EH (cell line): ENCODE results near the gene HS3ST4.

Source experiments
- DNase-seq: peaks from one replicate; pipeline ENCODE4 v3.0.0-alpha.2; 2015; ENCODE audit warnings: low read depth

The HS3ST4 gene

GRCh38 chr16:25823891-25824290 lies 132.1 kb downstream of the HS3ST4 start:
- no peak for DNase-seq

GRCh38 chr16:25827709-25828108 lies 135.9 kb downstream of the HS3ST4 start:
- no peak for DNase-seq

DNA sequence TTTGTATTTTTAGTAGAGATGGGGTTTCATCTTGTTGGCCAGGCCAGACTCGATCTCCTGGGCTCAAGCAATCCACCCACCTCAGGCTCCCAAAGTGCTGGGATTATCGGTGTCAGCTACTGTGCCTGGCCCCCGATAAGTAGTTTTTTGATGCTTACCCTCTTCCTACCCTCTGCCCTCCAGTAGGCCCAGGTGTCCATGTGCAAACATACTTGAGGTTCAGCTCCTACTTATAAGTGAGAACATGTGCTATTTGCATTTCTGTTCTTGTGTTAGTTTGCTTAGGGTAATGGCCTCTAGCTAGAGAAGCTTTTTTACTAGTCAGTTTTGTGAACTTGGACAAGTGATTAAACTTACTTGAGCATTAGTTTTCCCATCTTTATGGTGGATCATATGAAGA lies 136.8 kb downstream of the HS3ST4 start:
- DNase-seq = no peak

DNA sequence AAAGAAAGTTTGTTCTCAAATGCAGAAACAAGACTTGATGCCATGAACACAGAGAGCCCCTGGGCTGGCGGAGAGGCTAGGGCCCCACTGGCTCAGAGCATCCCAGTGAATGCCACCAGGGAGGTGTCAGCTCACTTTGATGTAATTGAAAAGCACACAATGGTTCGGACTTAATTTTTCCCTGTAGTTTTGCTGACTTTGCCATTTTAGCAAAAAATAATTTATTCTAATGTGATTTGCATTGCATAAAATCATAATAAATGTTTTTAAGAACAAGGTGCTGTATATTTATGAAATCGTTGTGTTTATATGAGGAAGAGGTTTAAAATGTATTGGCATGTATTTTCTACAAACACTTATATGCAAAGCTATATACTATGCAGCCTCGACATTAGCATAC lies 140.5 kb downstream of the HS3ST4 start:
- no peak for DNase-seq

GRCh38 chr16:25834101-25834500 lies 142.3 kb downstream of the HS3ST4 start:
- no peak for DNase-seq

DNA sequence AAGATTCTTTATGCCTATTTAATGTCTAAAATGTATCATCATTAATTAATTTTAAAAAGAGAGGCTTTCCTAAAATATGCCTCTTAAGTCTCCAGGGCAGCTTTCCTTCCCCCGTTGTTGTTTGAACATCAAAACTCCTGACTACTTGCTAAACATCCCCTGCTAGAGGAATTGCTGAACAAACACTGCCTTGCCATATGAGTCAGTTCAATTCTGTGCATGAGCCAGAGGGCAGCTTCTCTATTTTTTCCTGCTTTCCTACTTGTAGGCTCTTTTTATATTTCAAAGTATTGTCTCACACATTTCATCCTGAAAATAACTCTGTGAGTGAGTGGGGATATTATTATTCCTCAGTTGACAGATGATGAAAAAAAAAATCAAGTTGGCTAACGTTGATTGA lies 143.4 kb downstream of the HS3ST4 start:
- no peak for DNase-seq

GRCh38 chr16:25838724-25839186 lies 147.0 kb downstream of the HS3ST4 start:
- DNase-seq = peak; percentile 54

- DNase-seq = no peak
These were observed 150.0 kb downstream of the HS3ST4 start for GRCh38 chr16:25841761-25842160.

GRCh38 chr16:25845901-25846300 lies 154.1 kb downstream of the HS3ST4 start:
- DNase-seq = no peak

DNA sequence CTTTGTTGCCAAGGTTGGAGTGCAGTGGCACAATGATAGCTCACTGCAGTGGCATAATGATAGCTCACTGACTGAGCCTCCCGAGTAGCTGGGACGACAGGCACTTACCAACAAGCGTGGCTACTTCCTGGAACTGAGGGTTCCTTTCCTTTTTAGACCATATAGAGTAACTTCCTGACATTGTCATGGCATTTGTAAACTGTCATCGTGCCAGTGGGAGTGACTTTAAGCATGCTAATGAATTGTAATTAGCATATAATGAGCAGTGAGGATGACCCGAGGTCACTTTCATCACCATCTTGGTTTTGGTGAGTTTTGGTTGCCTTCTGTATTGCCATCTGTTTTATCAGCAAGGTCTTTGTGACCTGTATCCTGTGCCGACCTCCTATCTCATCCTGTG lies 162.4 kb downstream of the HS3ST4 start:
- DNase-seq = no peak

GRCh38 chr16:25855063-25855462 lies 163.3 kb downstream of the HS3ST4 start:
- no peak for DNase-seq

GRCh38 chr16:25855818-25856217 lies 164.1 kb downstream of the HS3ST4 start:
- no peak for DNase-seq

GRCh38 chr16:25859645-25860044 lies 167.9 kb downstream of the HS3ST4 start:
- no peak for DNase-seq

DNA sequence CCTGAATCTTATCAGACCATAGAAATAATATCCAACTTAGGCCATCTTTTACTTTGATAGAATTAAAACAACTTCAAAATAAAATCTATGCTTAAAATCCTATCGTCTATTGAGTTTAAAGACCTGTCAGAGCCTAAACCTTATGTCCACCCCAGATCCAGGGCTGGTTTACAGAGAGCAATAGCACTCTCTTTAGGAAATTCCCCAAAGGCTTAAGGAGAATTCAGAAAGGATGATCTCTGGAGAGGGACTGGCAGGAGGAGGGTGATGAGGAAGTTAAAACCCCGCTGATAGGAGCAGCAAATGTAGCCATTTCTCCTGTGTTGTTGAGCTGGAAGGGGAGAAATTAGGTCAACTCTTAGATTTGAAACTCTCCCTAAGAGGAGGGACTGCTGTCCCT lies 175.3 kb downstream of the HS3ST4 start:
- DNase-seq = no peak

DNA sequence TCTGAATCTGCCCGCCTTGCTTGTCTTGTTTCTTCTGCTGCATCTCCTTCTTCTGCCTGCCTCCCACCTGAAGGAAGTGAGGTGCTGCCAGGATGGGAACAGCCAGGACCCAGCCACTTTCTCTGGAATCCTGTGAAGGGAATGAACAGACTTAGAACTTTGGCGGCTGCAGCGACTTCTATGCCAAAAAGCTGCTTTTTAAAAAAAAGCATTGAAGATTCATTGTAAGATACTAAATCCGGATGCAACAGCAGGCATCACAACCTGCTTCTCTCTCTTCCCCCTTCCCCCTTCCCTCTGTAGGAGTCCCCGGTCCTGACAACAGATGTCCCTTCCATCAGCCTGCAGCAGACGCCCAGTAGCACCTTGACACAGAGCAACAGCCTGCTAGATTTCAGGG lies 176.3 kb downstream of the HS3ST4 start:
- no peak for DNase-seq

DNA sequence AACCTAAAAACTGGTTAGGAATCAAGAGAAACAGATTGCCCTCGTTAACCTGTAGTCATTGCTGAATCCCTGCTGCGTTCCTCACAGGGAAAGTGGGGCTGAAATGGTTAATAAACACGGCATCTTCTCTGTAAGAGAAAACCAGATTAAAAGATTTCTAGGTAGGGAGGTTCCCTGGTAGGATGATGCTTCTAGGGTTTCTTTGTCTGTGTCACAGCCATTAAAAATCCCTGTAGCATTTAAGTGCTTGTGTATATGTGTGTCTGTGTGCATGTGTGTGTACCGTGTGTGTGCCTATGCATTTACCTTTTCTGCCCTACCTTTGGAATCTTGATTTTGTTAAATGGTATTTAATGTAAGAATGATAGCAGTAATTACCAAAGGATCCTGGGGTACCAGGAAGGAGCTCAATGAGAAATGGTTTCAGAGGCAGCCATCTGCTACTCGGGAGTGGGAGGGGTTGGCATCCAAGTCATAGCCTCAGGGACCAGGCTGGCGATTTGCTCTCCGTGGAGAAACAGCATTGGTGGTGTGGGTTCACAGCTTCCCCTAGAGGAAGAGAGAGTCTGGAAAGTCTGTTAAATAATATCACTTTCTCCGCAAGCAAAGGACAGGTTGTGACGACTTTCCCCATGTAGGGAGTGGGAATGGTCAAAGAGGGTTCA lies 177.1 kb downstream of the HS3ST4 start:
- DNase-seq = no peak

DNA sequence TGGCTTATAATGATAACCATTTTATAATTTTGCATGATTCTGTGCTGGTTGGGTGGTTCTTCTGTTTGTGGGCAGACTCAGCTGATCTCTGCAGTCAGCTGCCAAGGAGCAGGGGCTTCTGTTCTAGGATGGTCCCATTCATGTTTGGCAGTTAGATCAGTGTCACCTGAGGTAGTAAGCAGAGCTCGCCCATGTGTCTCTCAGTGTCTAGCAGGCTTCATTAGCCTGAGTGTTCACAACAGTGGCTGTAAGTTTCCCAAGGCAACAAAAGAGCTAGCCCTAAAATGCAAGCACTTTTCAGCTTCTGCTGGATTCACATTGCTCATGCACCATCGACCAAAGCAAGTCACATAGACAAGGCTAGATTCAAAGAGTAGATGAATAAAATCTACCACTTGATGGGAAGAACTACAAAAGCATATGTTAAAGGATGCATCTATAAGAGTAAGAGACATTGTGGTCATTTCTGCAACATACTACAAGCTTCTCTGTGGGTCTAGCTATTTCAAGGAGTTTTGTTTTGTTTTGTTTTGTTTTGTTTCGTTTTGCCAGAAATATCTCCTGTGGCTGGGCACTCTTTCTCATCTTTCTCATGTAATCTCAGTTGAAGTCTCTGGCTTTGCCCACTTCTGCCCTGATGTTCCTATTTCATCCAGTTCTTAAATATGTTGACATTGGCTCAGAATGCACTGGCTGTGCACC lies 180.8 kb downstream of the HS3ST4 start:
- DNase-seq = no peak

- DNase-seq = no peak
These were observed 182.4 kb downstream of the HS3ST4 start for GRCh38 chr16:25874196-25874595.

GRCh38 chr16:25875956-25876598 lies 184.3 kb downstream of the HS3ST4 start:
- DNase-seq = no peak

- DNase-seq = no peak
These were observed 185.3 kb downstream of the HS3ST4 start for GRCh38 chr16:25877103-25877502.

DNA sequence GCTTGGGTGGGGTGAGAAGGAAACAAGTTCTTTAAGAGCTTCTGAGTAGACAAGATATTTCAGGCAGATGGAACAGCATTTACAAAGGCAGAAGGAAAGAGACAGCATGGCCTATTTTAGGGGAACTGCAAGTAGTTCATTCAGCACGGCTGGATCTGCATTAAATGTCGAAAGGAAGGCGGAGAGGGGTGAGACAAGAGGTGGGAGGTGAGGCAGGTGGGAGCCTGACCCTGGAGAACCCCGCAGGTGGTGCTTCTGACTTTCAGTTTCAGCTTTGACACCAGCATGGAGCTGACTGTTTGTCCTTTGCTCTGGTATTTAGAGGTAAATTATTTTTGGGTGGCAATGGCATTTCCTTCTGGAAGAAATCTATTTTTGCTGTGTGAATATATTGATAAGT lies 194.8 kb downstream of the HS3ST4 start:
- no peak for DNase-seq

- no peak for DNase-seq
These were observed 197.1 kb downstream of the HS3ST4 start for GRCh38 chr16:25888868-25889267.

- no peak for DNase-seq
These were observed 201.6 kb downstream of the HS3ST4 start for GRCh38 chr16:25893332-25893731.
